Right lobe of liver (tissue), 6 donors: Measurements from ENCODE around the gene PPP1R1B. TPM values are rescaled to one million over a fixed set of nuclear protein-coding genes. Genes with fewer than 3 reads are reported as not detected.

Experiments
- ATAC-seq, 4 donors: fragments of 200-7000 bp; cut with Tn5 transposase; one replicate each; pipeline ENCODE4 v1.9.1; 2020; ENCODE audit warnings: mild to moderate bottlenecking in 4 of 4, moderate library complexity in 4 of 4
- DNase-seq, 3 donors: peaks; one replicate each; pipeline ENCODE4 v3.0.0-alpha.2; 2020
- H3K27ac ChIP-seq, 3 donors: fragments of 200-600 bp; one replicate each; pipeline ENCODE4 v1.8.0; 2022
- H3K27me3 ChIP-seq, 2 donors: fragments of 200-600 bp; one replicate each; pipeline ENCODE4 v1.8.0; 2022
- H3K36me3 ChIP-seq, 4 donors: fragments of 200-600 bp; sonication (generic) in 1 of 4; one replicate each; pipeline versions ENCODE4 v1.5.1 to v1.8.0; 2017 to 2022; ENCODE audit warnings: control low read depth in 1 of 4
- H3K4me1 ChIP-seq, 4 donors: fragments of 200-600 bp; sonication (generic) in 1 of 4; one replicate each; pipeline versions ENCODE4 v1.5.1 to v1.8.0; 2017 to 2022; ENCODE audit warnings: control low read depth in 1 of 4
- H3K4me3 ChIP-seq, 3 donors: fragments of 200-600 bp; one replicate each; pipeline ENCODE4 v1.8.0; 2022
- H3K9me3 ChIP-seq, 4 donors: fragments of 200-600 bp; sonication (generic) in 1 of 4; one replicate each; pipeline versions ENCODE4 v1.5.1 to v1.8.0; 2017 to 2022; ENCODE audit warnings: control low read depth in 1 of 4
- CTCF ChIP-seq, 4 donors: fragments of 200-600 bp in 3 of 4; fragments of 450-650 bp in 1 of 4; IDR thresholded peaks; one replicate each; pipeline versions ENCODE4 v1.5.1 to v1.8.0; 2016 to 2022; ENCODE audit warnings: antibody characterized with exemption in 4 of 4, mild to moderate bottlenecking in 2 of 4
- POLR2A ChIP-seq: fragments of 450-650 bp; IDR thresholded peaks from one replicate; pipeline ENCODE4 v1.6.1; 2017; ENCODE audit warnings: antibody characterized with exemption, mild to moderate bottlenecking
- WGBS: methylation state at CpG from one replicate; pipeline ENCODE4 v1.1.6; 2018; ENCODE audit warnings: low coverage, low lambda C conversion rate; ENCODE audit not compliant: insufficient coverage; ENCODE audit errors: missing lambda C conversion rate; 5-methylcytosine and 5-hydroxymethylcytosine counted together
- intact Hi-C, 2 donors: fragments of 100-400 bp; cut with DNase I; formaldehyde crosslinking; loops; one replicate each; pipeline versions ENCODE4 v1.11.2 to v1.14.1; 2022
- total RNA-seq, 6 experiments: library from RNA; depleted of rRNA in 2 of 6; stranded (reverse); fragments of >200 nt in 2 of 6; fragmentation: NEBNext Ultra II Directional in 3 of 6; extraction: Animal tissue kit (Norgen Biotek cat#: 25700) in 3 of 6; gene quantifications; one replicate each; pipeline versions ENCODE4 v1.1.0 to v1.2.4, GENCODE V29; 2016 to 2023
- donor health status: DM: no; HTN: yes; CAD: no.
- donor health status: DM: no; HTN: no; CAD: no.
- donor health status: DM: no; HTN: no; CAD: no.
- donor health status: DM: no; HTN: yes; CAD: no.
- donor health status: DM: no; HTN: yes; CAD: no.

PPP1R1B gene
- total RNA-seq, 6 experiments from 2014 or later = 0.46 TPM; not detected in 5

- TF ChIP-seq CTCF (IDR thresholded peaks at IDR 0.05) (no peak), POLR2A (no peak)
- H3K27me3 ChIP-seq = peaks cover 18 to 44% of the 10 kb centered on the region in 2 donors
- H3K9me3 ChIP-seq = no peaks in the 10 kb centered on the region
- no peak overlapping the region for H3K4me3 ChIP-seq
- H3K4me1 ChIP-seq = peaks cover 0 to 11% (median 0%) of the 10 kb centered on the region in 4 donors
- no peak for DNase-seq
- intact Hi-C loops = loop anchor here in 1 of 2 donors (10.0 kb wide), 1 partner anchor 64 kb away; no protein-coding TSS in a partner anchor
- no peak overlapping the region for H3K27ac ChIP-seq
- ATAC-seq = no peak
- WGBS = 13% methylated on average over 12 of the region's 15 CpGs
- no peaks in the 10 kb centered on the region for H3K36me3 ChIP-seq
Observed at GRCh38 chr17:39608142-39608981, 18.4 kb upstream of the PPP1R1B start.

GRCh38 chr17:39609416-39610025 lies 17.2 kb upstream of the PPP1R1B start:
- TF ChIP-seq POLR2A (no peak), CTCF (IDR thresholded peaks at IDR 0.05) (no peak)
- intact Hi-C loops = loop anchor here in 1 of 2 donors (10.0 kb wide), 1 partner anchor 65 kb away; no protein-coding TSS in a partner anchor
- ATAC-seq = no peak
- no peaks in the 10 kb centered on the region for H3K9me3 ChIP-seq
- H3K36me3 ChIP-seq = no peaks in the 10 kb centered on the region
- DNase-seq = no peak
- peaks cover 18 to 39% of the 10 kb centered on the region in 2 donors for H3K27me3 ChIP-seq
- no peak overlapping the region for H3K27ac ChIP-seq
- no peak overlapping the region for H3K4me3 ChIP-seq
- 100% methylated on average over 1 of the region's 4 CpGs for WGBS
- peaks cover 0 to 11% (median 0%) of the 10 kb centered on the region in 4 donors for H3K4me1 ChIP-seq

DNA sequence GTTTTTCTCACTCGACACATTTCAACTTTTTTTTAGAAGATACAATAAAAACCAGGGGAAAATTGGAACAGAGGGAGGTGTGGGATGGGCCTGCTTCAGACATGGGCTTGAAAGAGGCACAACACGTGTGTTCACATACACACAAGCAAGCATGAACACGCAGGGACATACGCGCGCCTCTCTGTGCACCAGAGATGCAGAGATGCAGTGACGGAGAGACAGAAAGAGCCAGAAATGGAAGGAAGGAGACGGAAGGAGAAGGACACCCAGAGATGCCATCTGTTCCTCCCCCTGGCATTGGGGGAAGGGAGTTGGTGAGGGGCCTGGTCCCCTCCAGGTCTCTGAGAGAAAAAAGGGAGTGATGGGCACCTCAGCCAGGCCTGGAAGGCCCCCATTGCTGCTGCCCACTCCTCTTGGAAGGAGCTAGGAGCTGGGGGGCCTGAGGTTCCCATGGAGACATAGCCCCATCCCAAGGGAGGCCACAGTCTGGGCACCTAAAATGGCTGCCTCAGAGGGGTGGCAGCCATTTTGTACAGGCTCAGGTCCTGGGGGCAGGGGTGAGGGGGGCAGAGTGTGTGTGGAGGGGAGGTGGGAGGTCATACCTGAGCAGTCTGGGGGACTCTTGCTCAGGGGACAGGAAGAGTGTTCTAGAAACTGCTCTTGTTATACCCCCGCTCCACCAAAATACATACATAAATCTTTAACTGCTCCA lies 15.2 kb upstream of the PPP1R1B start:
- Histone ChIP-seq H3K9me3 (no peaks in the 10 kb centered on the region), H3K27me3 (peaks cover 6 to 20% of the 10 kb centered on the region in 2 donors), H3K36me3 (no peaks in the 10 kb centered on the region), H3K4me1 (no peaks in the 10 kb centered on the region), H3K4me3 (no peak overlapping the region), H3K27ac (no peak overlapping the region)
- DNase-seq (no peak), ATAC-seq (no peak)
- TF ChIP-seq CTCF (IDR thresholded peaks at IDR 0.05) = no peak
- no peak for TF ChIP-seq POLR2A
- intact Hi-C loops = no loop called here
- WGBS = 88% methylated on average over 8 of the region's 9 CpGs

DNA sequence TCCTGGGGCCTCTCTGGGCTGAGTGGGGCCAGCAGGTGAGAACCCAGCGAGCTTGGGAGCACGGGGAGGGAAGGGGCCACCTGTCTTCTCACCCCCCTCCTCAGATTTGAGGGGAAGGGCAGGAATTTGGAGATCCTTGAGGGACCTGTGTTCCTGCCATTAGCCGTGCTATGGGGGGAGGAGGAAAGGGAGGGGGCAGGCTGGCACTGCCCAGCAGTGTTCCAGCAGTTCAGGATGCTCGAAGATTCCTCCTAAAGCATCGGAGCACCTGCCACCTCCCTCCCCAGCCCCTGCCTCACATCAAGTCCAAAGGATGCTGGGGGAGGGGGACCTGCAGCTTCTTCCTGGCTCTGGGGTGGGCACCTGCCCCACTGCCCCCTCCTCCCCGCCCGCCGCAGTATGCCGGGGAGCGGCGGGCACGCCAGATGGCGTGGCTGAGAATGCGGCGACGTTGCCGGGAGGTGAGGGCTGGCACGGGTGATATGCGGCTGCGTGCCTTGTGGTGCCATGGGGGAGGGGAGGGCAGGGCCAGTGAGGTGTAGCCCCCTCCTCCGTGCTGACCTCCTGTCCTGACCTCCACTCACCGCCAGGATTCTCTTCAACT lies 14.4 kb upstream of the PPP1R1B start:
- DNase-seq = no peak
- intact Hi-C loops = no loop called here
- no CpG with 5 or more reads among the region's 22 CpGs for WGBS

More for the DNA sequence above, 14.4 kb upstream of the PPP1R1B start:
- H3K27ac ChIP-seq = no peak overlapping the region
- ATAC-seq = no peak
- H3K27me3 ChIP-seq = peaks cover 6 to 11% of the 10 kb centered on the region in 2 donors
- H3K4me1 ChIP-seq = no peaks in the 10 kb centered on the region
- no peak overlapping the region for H3K4me3 ChIP-seq
- no peaks in the 10 kb centered on the region for H3K9me3 ChIP-seq
- no peaks in the 10 kb centered on the region for H3K36me3 ChIP-seq
- no peak for TF ChIP-seq CTCF (IDR thresholded peaks at IDR 0.05)
- no peak for TF ChIP-seq POLR2A
